ENCODE data around the gene NHLRC4. TPM values are rescaled to one million over a fixed set of nuclear protein-coding genes. Genes with fewer than 3 reads are reported as not detected.

NHLRC4 gene
- total and polyA plus RNA-seq, 9 of the 15 experiments (the other 6 are each of a cell fraction or from before 2014, with no cell fraction given): 0.24 to 3.7 (median 1.3) TPM; not detected in 2

GRCh38 chr16:566475-567372 is at the start of gene NHLRC4 (continued):
- TF ChIP-seq SP1 (CRISPR knock-in tag; IDR thresholded peaks at IDR 0.05): no peak
- TF ChIP-seq RFX5 (IDR thresholded peaks at IDR 0.05; ENCODE audit: low read depth, low read length): no peak
- TF ChIP-seq PTBP1 (IDR thresholded peaks at IDR 0.05; ENCODE audit: low read depth, low read length): no peak
- TF ChIP-seq HDAC1 (IDR thresholded peaks at IDR 0.05): peak in 1 of 2 experiments; percentile 54; a peak in 2 of 4 replicates
- no peak; the same call in 1 of the 2 replicates for TF ChIP-seq MGA (IDR thresholded peaks at IDR 0.05)
- TF ChIP-seq ATF1 (CRISPR knock-in tag; IDR thresholded peaks at IDR 0.05): no peak
- TF ChIP-seq ATF1 (tag; IDR thresholded peaks at IDR 0.05): peak; percentile 76
- TF ChIP-seq VEZF1 (CRISPR knock-in tag; IDR thresholded peaks at IDR 0.05): peak; percentile 100
- no peak for TF ChIP-seq MCM5 (IDR thresholded peaks at IDR 0.05; ENCODE audit: low read depth)
- no peak for TF ChIP-seq E2F5 (CRISPR knock-in tag; IDR thresholded peaks at IDR 0.05)
- TF ChIP-seq CHD4 (IDR thresholded peaks at IDR 0.05; ENCODE audit: insufficient read depth, insufficient replicate concordance, low read depth, low read length, poor library complexity, severe bottlenecking): no peak
